HG03520 (cell line): ENCODE results near the gene FXYD4.

Experiments used
- ATAC-seq: cut with Tn5 transposase; IDR thresholded peaks from one replicate; pipeline ENCODE4 v1.9.1; 2021; ENCODE audit warnings: mild to moderate bottlenecking, moderate library complexity; ENCODE audit not compliant: unreplicated experiment

FXYD4 gene

GRCh38 chr10:43343126-43343525 lies 28.3 kb upstream of the FXYD4 start:
- ATAC-seq = no peak

GRCh38 chr10:43344051-43344450 lies 27.4 kb upstream of the FXYD4 start:
- no peak for ATAC-seq

DNA sequence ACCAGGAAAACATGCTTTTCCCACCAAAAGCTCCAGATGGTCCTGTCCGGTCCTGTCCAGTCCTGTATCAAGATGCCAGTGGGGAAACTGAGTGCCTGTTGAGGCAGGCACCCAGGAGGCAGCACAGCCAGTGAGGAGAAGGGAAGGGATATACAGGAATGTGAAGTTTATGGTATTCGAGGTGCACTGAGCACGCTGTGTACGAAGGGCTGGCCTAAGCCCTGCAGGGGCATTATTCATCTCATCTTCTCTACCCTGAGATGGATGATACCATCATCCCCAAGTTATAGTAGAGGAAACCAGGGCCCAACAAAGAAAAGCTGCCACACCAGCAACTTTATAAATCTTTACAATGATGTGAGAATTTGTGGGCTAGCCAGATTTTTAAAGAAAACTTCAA lies 23.4 kb upstream of the FXYD4 start:
- no peak for ATAC-seq

- ATAC-seq = peak; percentile 99
Measured at GRCh38 chr10:43348511-43349312, 22.7 kb upstream of the FXYD4 start.

DNA sequence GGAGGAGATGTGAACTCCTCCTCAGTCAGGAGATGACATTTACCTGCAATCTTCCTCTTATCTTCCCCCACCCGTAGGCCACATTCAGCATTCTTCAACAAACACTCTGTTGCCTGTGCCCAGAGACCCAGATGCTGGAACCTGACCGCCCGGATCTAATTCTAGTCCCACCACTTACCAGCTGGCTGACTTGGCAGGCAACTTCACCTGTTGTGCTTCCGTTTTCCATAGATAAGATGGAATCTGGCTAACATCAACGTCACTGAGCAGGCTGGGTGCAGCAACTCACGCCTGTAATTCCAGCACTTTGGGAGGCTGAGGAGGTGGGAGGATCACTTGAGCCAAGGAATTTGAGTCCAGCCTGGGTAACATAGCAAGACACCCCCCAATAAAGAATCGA lies 21.3 kb upstream of the FXYD4 start:
- ATAC-seq = no peak

- ATAC-seq = no peak
Measured at GRCh38 chr10:43350686-43351085, 20.8 kb upstream of the FXYD4 start.

GRCh38 chr10:43351301-43351700 lies 20.1 kb upstream of the FXYD4 start:
- no peak for ATAC-seq

GRCh38 chr10:43352951-43353350 lies 18.5 kb upstream of the FXYD4 start:
- no peak for ATAC-seq

DNA sequence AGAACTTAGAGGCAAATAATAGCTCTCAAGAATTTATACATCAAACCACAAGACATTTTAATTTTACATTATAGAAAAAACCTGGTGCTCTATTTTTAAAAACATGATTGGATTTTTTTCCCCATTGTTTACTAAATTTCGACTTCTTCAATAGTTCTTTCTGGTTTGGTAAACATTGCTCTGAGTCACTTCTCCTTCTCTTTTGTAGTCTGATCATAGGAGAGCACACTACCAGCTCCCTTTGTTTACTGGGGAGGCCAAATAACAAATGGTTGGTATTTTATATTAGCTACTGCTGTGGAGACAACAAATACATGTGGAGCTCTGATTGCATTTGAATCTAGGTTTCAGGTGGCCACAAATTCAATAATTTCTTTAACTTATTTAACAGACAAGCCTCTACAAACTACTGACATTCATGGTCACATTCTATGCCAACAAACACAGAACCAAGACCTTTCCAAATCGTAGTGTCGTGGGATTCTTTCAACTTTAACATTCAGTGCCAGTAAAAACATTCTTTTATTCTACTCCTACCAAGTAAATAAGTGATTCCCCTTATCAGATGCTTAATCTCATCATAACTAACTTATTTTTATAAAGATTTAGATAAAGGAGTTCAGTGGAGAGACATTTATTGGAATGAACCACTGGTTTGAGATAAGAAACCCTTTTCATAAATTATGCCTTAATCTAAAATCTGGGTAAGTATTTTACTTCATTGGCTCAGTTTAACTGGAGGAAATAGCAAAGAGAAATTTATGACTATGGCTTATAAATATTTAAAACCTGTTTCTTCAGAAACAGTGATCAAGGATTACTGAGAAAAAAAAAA lies 17.7 kb upstream of the FXYD4 start:
- no peak for ATAC-seq

- ATAC-seq = no peak
Measured at GRCh38 chr10:43354330-43354635, 17.2 kb upstream of the FXYD4 start.

GRCh38 chr10:43354879-43355380 lies 16.5 kb upstream of the FXYD4 start:
- no peak for ATAC-seq

- no peak for ATAC-seq
Measured at GRCh38 chr10:43355749-43356371, 15.6 kb upstream of the FXYD4 start.

DNA sequence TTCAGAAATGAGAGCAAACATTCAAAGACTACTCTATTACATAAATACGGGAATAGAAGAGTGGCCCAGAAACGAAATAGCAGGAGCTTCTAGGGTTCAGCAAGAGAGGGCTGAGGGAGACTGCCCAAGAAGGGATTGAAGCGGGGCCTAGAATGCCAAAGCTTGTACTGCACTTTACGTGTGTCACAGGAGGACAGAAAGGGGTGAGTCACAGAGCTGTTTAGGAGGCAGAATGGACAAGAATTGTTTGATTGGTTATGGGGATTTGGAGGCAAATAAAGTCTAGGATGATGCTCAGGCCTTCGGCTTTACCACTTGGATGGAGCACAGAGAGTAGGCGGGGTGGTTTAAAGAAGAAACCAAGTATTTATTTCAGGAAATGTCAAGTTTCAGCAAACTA lies 11.3 kb upstream of the FXYD4 start:
- no peak for ATAC-seq

DNA sequence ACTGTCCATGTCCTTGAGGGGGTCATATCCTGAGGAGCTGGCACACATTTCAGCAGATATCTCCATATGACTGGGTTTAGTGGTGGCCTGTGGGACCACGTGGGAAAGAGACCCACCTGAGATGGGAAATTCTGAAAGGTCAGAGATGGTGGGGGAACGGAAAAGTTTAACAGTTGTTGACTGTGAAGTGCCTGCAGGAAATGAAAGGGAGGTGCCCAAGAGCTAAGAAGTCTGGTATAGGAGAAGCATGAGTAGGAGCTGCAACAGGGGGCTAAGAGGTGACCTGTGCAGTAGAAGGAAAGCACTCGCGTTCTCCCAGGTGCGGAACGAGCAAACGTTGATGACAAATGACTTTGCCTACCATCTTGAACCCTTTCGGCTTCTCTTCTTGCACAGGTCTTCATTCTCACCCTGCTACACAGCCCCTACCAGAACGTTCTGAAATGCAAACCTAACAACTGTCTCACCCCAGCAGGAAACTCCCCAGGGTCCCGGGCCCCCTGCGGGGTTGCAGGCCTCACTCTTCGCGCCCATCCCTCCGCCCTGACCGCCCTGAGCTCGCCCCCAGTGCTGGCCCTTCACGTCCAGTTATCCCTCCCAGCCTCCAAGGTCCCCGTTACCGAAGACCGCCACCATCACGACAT lies 9.8 kb upstream of the FXYD4 start:
- ATAC-seq = no peak

DNA sequence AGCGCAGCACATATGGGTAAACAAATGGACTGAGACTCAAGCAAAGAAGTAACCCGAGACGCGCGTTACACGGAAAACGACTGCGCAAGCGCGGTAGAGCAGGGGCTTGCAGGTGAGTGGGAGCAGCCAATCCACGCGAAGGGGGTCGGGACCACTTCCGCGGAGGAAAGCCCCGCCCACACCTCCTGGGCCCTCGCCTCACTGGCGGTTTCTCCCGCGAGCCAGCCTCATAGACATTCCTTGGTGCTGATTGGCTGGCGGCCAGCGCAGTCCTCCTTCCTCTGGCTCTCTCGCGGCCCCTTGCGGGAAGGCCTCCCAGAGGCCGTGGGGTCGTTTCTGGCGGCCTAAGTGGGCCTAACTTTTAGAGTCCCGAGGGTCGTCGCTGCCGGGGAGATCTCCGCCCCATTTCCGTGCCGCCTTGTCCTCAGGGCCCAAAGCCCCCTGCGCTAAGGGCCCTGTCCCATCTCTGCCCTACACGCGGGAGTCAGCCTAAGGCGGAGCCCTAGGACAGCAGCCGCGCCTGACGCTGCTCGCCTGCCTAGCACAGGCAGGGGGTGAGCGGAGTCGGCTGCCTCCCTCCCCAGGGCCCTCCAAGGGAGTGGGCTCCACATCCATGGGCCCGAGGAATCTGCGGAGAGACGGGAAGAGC lies 9.1 kb upstream of the FXYD4 start:
- ATAC-seq = peak; percentile 97

- ATAC-seq = no peak
Measured at GRCh38 chr10:43365001-43365400, 6.4 kb upstream of the FXYD4 start.

- ATAC-seq = no peak
Measured at GRCh38 chr10:43369921-43370320, 1.5 kb upstream of the FXYD4 start.

DNA sequence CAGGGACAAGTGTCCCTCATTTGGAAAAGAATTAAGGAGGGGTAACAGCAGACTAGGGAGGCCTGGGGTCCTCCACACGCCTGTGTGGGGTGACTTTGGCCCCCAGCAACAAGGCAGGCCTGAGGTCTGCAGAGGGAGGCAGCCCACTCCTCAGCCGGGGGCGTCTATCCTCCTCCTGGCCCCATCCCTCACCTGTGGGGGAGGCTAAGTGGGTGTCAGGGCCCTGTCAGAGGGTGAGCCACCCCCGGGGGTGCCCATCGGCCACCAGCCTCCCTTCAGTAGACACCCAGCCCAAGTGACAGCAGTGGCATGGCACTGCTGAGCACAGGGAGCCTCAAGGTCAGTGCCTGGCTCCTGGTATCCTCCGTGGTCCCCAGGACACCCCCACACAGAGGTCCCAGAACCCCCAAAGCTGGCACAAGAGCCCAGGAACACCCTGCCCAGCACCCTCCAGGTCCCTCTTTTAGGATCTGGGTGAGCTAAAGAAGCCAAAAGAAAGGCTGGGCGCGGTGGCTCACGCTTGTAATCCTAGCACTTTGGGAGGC lies 693 bp upstream of the FXYD4 start:
- no peak for ATAC-seq

DNA sequence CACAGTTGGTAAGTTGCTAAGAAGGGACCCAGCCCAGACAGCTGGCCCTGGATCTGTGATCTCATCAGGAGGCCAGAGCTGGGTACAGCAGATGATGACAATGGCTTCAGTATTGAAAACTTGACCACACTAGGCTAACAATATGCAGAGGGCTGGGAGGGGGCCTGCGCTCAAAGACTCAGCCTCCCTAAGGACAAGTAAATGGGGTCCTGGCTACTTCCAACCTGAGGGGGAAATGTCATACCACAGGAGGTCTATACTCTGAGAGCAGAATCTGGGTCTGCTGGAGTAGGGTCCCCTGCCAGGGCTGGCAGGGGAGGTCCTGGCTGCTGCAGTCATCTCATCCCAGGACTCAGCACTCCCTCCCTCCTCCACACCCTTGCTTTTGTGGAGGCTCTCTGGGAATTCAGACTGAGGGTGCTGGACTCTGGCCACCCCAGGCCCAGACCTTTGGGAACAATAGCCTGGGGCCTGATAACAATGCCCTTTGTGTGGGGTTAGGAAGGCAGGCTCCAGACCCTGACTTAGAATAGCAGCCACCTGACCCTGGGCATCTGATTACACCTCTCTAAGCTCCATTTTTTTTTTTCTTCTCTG lies 1.4 kb downstream of the FXYD4 start:
- no peak for ATAC-seq

DNA sequence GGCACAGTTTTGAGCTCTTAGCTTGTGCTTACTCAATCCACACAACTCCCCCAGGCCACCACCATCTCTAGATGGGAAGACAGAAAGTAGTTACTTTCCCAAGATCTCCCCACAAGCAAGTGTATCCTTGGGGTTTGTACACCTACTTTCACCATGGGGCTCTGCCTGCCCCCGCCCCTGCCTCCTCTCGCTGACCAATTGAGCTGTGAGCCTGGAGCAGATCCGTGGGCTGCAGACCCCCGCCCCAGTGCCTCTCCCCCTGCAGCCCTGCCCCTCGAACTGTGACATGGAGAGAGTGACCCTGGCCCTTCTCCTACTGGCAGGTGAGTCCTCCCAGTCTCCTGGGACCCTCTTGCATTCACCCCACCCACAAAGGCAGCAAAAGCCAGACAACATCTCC lies 2.0 kb downstream of the FXYD4 start:
- ATAC-seq = no peak
